Measurements from ENCODE around the gene ADAD2. TPM values are rescaled to one million over a fixed set of nuclear protein-coding genes. Genes with fewer than 3 reads are reported as not detected.

ADAD2 gene
- total and polyA plus RNA-seq, 2 of the 4 experiments (the other 2 are of a cell fraction) = not detected

DNA sequence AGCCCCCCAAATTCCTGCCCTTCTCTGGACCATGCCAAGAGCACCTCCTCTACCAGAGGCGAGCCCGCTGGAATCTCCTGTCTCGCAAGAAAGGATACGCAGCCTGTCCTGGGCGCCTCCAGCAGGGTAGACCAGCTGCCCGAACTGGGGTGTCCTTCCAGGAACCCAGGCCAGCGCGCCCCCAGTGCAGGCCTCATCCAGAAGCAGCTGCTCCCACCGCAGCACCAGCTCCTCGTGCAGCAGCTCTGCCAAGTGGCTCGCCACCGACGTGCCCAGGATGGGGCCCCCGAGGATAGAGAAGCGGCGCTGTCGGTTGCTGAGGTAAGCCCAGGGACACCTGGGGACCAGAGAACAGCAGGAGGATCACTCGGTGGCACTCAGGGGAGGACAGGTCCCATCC lies 8.9 kb upstream of the ADAD2 start:
- in situ Hi-C loops (cut with MboI; ENCODE audit: low sequenced_read_pairs) = no loop called here
- no peak for ATAC-seq (ENCODE audit: low read depth)
- 90% methylated on average over 2 of the region's 18 CpGs; no CpG with 5 or more reads in 1 of the 2 experiments for WGBS, 2 experiments (ENCODE audit: extremely low coverage in 2 of 2, insufficient read length in 1 of 2)
- Histone ChIP-seq H3K56ac (ENCODE audit: extremely low read depth, insufficient read depth, low read length) (no peak overlapping the region), H2BK15ac (ENCODE audit: low read depth, low read length) (no peak overlapping the region), H2BK5ac (ENCODE audit: low read depth, low read length, poor library complexity, severe bottlenecking) (no peak overlapping the region), H3K4ac (ENCODE audit: low read depth, low read length) (no peak overlapping the region), H4K20me1 (ENCODE audit: insufficient read depth, low read length) (peaks cover 21% of the 10 kb centered on the region), H3K23ac (ENCODE audit: low read depth, low read length) (no peak overlapping the region), H4K8ac (ENCODE audit: low read depth in 2 of 2, low read length in 2 of 2) (no peak overlapping the region), H2AFZ (replicated peaks; ENCODE audit: low read length, poor library complexity) (no peak overlapping the region), H2BK20ac (ENCODE audit: low read depth, low read length) (no peak overlapping the region), H2BK120ac (ENCODE audit: low read depth, low read length) (no peak overlapping the region), H3K9ac (ENCODE audit: low read depth, low read length) (no peak overlapping the region), H3K18ac (ENCODE audit: low read depth, low read length) (no peak overlapping the region), H2AK9ac (replicated peaks; ENCODE audit: low read depth, low read length, poor library complexity) (no peak overlapping the region), H3K27me3 (ENCODE audit: control insufficient read depth, insufficient read depth, low read length) (no peaks in the 10 kb centered on the region), H2AK5ac (ENCODE audit: low read depth, low read length) (no peak overlapping the region), H3K79me1 (ENCODE audit: low read depth in 1 of 2, low read length in 2 of 2) (peaks cover 16 to 48% of the 10 kb centered on the region in 2 experiments), H3K4me1 (ENCODE audit: control insufficient read depth, insufficient read depth, low read length) (peaks cover 8% of the 10 kb centered on the region), H3K27ac (ENCODE audit: insufficient read depth, low read length) (no peak overlapping the region), H3K9me1 (ENCODE audit: insufficient read depth, low read length) (peaks cover 8% of the 10 kb centered on the region; the same call in 1 of the 2 replicates), H3K9me3 (ENCODE audit: control insufficient read depth, insufficient read depth, low read length) (no peaks in the 10 kb centered on the region), H3K4me2 (ENCODE audit: low read depth, low read length) (no peak overlapping the region), H4K5ac (ENCODE audit: low read depth, low read length) (no peak overlapping the region), H3K36me3 (ENCODE audit: control insufficient read depth, insufficient read depth, low read length) (peaks cover 56% of the 10 kb centered on the region), H3K14ac (replicated peaks; ENCODE audit: low read depth, low read length) (no peak overlapping the region), H4K91ac (ENCODE audit: insufficient read depth, low read depth, low read length) (no peak overlapping the region), H3K4me3 (ENCODE audit: insufficient read depth, low read depth, low read length) (no peak overlapping the region)
- no peak for DNase-seq
- intact Hi-C loops (cut with micrococcal nuclease) = no loop called here
- dilution Hi-C loops (cut with HindIII; ENCODE audit: low sequenced_read_pairs, unreplicated experiment) = no loop called here
- no TSS peak for BruUV-seq (replicated peaks)
- ChIA-PET POLR2A (ENCODE audit: unreplicated experiment) (no interaction called here), CTCF (no interaction called here)
- TF ChIP-seq CEBPB (IDR thresholded peaks at IDR 0.05; ENCODE audit: low read depth, low read length) (no peak), MAZ (IDR thresholded peaks at IDR 0.05; ENCODE audit: borderline replicate concordance, low read depth, low read length) (no peak), RFX5 (IDR thresholded peaks at IDR 0.05; ENCODE audit: low read depth, low read length) (no peak), RCOR1 (IDR thresholded peaks at IDR 0.05; ENCODE audit: insufficient replicate concordance, low read length) (no peak)

Data from IMR-90 (cell line).